Measurements from ENCODE around the gene TRIM56.

The TRIM56 gene

DNA sequence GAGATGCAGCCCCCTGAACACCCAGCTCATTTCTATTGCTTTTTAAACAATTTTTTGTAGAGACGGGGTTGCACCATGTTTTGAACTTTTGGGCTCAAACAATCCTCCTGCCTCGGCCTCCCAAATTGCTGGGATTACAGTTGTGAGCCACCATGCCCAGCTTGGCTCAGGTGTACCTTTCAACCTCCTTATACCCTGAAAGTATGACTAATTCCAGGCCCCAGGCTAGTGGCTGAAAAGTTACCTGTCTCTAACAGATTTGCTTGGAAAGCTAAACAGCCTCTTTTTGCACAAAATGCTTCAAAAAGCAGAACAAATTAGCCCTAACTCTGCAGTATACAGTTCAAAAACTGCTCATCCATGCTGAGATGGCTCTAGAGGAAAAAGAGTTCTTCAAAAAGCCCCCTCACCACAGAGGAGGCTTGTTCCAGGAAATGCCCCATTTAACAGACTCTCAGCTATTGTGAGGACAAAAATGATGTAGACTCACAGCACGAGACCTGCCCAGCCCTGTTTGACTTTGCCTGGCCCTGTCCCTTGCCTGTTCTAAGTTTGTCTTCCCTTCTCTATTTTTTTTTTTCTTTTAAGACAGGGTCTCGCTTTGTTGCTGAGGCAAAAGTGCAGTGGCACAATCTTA lies 55.6 kb downstream of the TRIM56 start:
- Histone ChIP-seq H3K27ac (no peak overlapping the region), H3K4me3 (ENCODE audit: low read depth, low read length) (no peak overlapping the region), H3K9me3 (ENCODE audit: severe bottlenecking) (no peaks in the 10 kb centered on the region), H3K27me3 (ENCODE audit: insufficient read depth, low read depth, severe bottlenecking) (peaks cover 90% of the 10 kb centered on the region), H3K36me3 (no peaks in the 10 kb centered on the region)
- DNase-seq, result no peak
- TF ChIP-seq, protein P1, sequence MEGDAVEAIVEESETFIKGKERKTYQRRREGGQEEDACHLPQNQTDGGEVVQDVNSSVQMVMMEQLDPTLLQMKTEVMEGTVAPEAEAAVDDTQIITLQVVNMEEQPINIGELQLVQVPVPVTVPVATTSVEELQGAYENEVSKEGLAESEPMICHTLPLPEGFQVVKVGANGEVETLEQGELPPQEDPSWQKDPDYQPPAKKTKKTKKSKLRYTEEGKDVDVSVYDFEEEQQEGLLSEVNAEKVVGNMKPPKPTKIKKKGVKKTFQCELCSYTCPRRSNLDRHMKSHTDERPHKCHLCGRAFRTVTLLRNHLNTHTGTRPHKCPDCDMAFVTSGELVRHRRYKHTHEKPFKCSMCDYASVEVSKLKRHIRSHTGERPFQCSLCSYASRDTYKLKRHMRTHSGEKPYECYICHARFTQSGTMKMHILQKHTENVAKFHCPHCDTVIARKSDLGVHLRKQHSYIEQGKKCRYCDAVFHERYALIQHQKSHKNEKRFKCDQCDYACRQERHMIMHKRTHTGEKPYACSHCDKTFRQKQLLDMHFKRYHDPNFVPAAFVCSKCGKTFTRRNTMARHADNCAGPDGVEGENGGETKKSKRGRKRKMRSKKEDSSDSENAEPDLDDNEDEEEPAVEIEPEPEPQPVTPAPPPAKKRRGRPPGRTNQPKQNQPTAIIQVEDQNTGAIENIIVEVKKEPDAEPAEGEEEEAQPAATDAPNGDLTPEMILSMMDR (IDR thresholded peaks at IDR 0.05; ENCODE audit: low read depth, low read length), result no peak
